K562 (cell line): ENCODE data around the gene PFDN2. TPM values are rescaled to one million over a fixed set of nuclear protein-coding genes. Genes with fewer than 3 reads are reported as not detected.

ENCODE experiments used
- EP300 ChIP-seq: IDR thresholded peaks from 2 replicates; pipeline ENCODE4 v1.6.1; 2012; ENCODE audit warnings: low read length, improper control_type of control experiment
- EWSR1 ChIP-seq: fragments of 450-650 bp; IDR thresholded peaks from 2 replicates; pipeline ENCODE4 v1.6.1; 2018; ENCODE audit warnings: borderline replicate concordance, mild to moderate bottlenecking, low read depth, moderate library complexity; ENCODE audit not compliant: partially characterized antibody
- GABPA ChIP-seq: fragments of 200-800 bp; sonication (Bioruptor generic); conservative IDR thresholded peaks from 2 replicates; pipeline ENCODE4 v1.6.1; 2016; ENCODE audit warnings: low read depth, missing genetic modification characterization, missing compliant biosample characterization
- IRF9 ChIP-seq: fragments of 450-650 bp; IDR thresholded peaks from 2 replicates; pipeline ENCODE4 v1.6.1; 2016; ENCODE audit warnings: missing biosample characterization, missing genetic modification characterization
- MAFK ChIP-seq: IDR thresholded peaks from 2 replicates; pipeline ENCODE4 v1.6.1; 2011; ENCODE audit warnings: low read length, improper control_type of control experiment
- MLX ChIP-seq, 2 experiments: fragments of 450-650 bp in 1 of 2; sonication (generic) in 1 of 2; formaldehyde crosslinking; conservative IDR thresholded peaks; 2 replicates each; pipeline versions ENCODE4 v1.4.0 to v1.8.1; 2020 to 2022; ENCODE audit warnings: mild to moderate bottlenecking in 1 of 2, missing genetic modification reagents in 1 of 2
- MXI1 ChIP-seq: IDR thresholded peaks from 2 replicates; pipeline ENCODE4 v1.6.1; 2011; ENCODE audit warnings: low read depth, mild to moderate bottlenecking, improper control_type of control experiment, low read length
- REST ChIP-seq, 2 experiments: fragments of 450-650 bp; formaldehyde crosslinking in 1 of 2; IDR thresholded peaks; 2 replicates each; pipeline versions ENCODE4 v1.4.0 to v1.6.1; 2014 to 2020; ENCODE audit warnings: mild to moderate bottlenecking in 2 of 2, borderline replicate concordance in 1 of 2, low read depth in 1 of 2
- SMC3 ChIP-seq: conservative IDR thresholded peaks from 2 replicates; pipeline ENCODE4 v1.6.1; 2011; ENCODE audit warnings: low read depth, low read length, improper control_type of control experiment; ENCODE audit not compliant: insufficient read depth
- THRB ChIP-seq: fragments of 450-650 bp; formaldehyde crosslinking; conservative IDR thresholded peaks from 2 replicates; pipeline ENCODE4 v1.4.0; 2022; ENCODE audit warnings: mild to moderate bottlenecking, missing genetic modification characterization
- ZBTB34 ChIP-seq: fragments of 250-450 bp; sonication (Bioruptor Pico); IDR thresholded peaks from 2 replicates; pipeline ENCODE4 v1.8.0; 2021; ENCODE audit warnings: mild to moderate bottlenecking, moderate library complexity
- ZNF511 ChIP-seq: sonication (generic); formaldehyde crosslinking; IDR thresholded peaks from 2 replicates; pipeline ENCODE4 v1.8.0; 2022; ENCODE audit warnings: mild to moderate bottlenecking, missing genetic modification reagents
- polyA plus RNA-seq, 8 experiments: library from polyadenylated mRNA; depleted of rRNA in 4 of 8; stranded (reverse) in 5 of 8; unstranded in 3 of 8; fragments of >200 nt; fragmentation: Nextera tagmentation in 2 of 8; fragmentation: Illumina TruSeq in 1 of 8; extraction: Ambion mirVana in 2 of 8; extraction: Trizol in 1 of 8; gene quantifications; 2 replicates each; pipeline versions ENCODE4 v1.2.1 to v1.2.3, GENCODE V29; 2011 to 2014; ENCODE audit warnings: inconsistent platforms in 1 of 8, missing spikeins in 1 of 8
- total RNA-seq, 7 experiments: library from RNA; depleted of rRNA in 6 of 7; stranded (reverse); fragments of >200 nt in 6 of 7; fragmentation: Illumina TruSeq in 2 of 7; extraction: Trizol in 2 of 7; gene quantifications; 2 replicates each; pipeline versions ENCODE4 v1.2.1 to v1.2.3, GENCODE V29; 2011 to 2021; ENCODE audit warnings: low replicate concordance in 1 of 7

The PFDN2 gene
- total and polyA plus RNA-seq, 9 of the 15 experiments (the other 6 are each of a cell fraction or from before 2014, with no cell fraction given), result 50.2 to 361 (median 144) TPM

- TF ChIP-seq REST (IDR thresholded peaks at IDR 0.05; ENCODE audit: borderline replicate concordance), result no peak
- TF ChIP-seq REST (CRISPR knock-in tag; IDR thresholded peaks at IDR 0.05; ENCODE audit: low read depth), result no peak
- peak; percentile 30; the same call in 1 of the 2 replicates for TF ChIP-seq ZNF511 (CRISPR knock-in tag)
- TF ChIP-seq SMC3, result no peak
- 0 out of 2 replicates have a peak, but pooled peaks have one; percentile 17 for TF ChIP-seq EP300
- no peak for TF ChIP-seq MXI1
- TF ChIP-seq EWSR1, result no peak
- TF ChIP-seq IRF9 (tag), result no peak
- no peak for TF ChIP-seq MAFK
- TF ChIP-seq MLX (CRISPR knock-in tag; conservative IDR thresholded peaks at IDR 0.05), result no peak
- no peak for TF ChIP-seq GABPA
- TF ChIP-seq ZBTB34 (CRISPR knock-in tag), result no peak
- 0 out of 2 replicates have a peak, but pooled peaks have one; percentile 13 for TF ChIP-seq THRB (CRISPR knock-in tag)
These were observed 41.5 kb upstream of the PFDN2 start, which contains the start of gene USP21 (continued) for GRCh38 chr1:161159087-161159912.
